Retina (tissue), 1 donor: Measurements from ENCODE around the gene STAT6.

Experiments used
- DNase-seq: peaks from one replicate; pipeline ENCODE4 v3.0.0-alpha.2; 2016

The STAT6 gene

GRCh38 chr12:57145460-57146059, 34.4 kb upstream of the STAT6 start:
- no peak for DNase-seq

- DNase-seq: no peak
Measured at GRCh38 chr12:57143454-57143853, 32.3 kb upstream of the STAT6 start.

GRCh38 chr12:57142727-57143126, 31.6 kb upstream of the STAT6 start:
- DNase-seq: peak; percentile 72

GRCh38 chr12:57142121-57142520, 31.0 kb upstream of the STAT6 start:
- peak; percentile 20 for DNase-seq

GRCh38 chr12:57141249-57141648, 30.1 kb upstream of the STAT6 start:
- DNase-seq: no peak

GRCh38 chr12:57139796-57140649, 28.9 kb upstream of the STAT6 start:
- no peak for DNase-seq

GRCh38 chr12:57138526-57139272, 27.5 kb upstream of the STAT6 start:
- DNase-seq: no peak

GRCh38 chr12:57135527-57136326, 24.6 kb upstream of the STAT6 start:
- peak; percentile 68 for DNase-seq

GRCh38 chr12:57134949-57135348, 23.8 kb upstream of the STAT6 start:
- DNase-seq: no peak

GRCh38 chr12:57133916-57134315, 22.8 kb upstream of the STAT6 start:
- DNase-seq: no peak

- no peak for DNase-seq
Measured at GRCh38 chr12:57133013-57133569, 21.9 kb upstream of the STAT6 start.

- no peak for DNase-seq
Measured at GRCh38 chr12:57131896-57132744, 21.0 kb upstream of the STAT6 start.

GRCh38 chr12:57130941-57131340, 19.8 kb upstream of the STAT6 start:
- no peak for DNase-seq

GRCh38 chr12:57129889-57130288, 18.7 kb upstream of the STAT6 start:
- DNase-seq: no peak

- DNase-seq: no peak
Measured at GRCh38 chr12:57129321-57129842, 18.2 kb upstream of the STAT6 start.

GRCh38 chr12:57128519-57129247, 17.5 kb upstream of the STAT6 start:
- DNase-seq: peak; percentile 57

- DNase-seq: peak; percentile 94
Measured at GRCh38 chr12:57127726-57128518, 16.8 kb upstream of the STAT6 start, which contains the start of gene LRP1. LRP1 (plus strand) TSS chr12:57128483; CDS start chr12:57128965, 482 bp downstream.

GRCh38 chr12:57127101-57127725, 16.1 kb upstream of the STAT6 start:
- DNase-seq: peak; percentile 76

- DNase-seq: no peak
Measured at GRCh38 chr12:57126561-57126960, 15.4 kb upstream of the STAT6 start.
